Measurements from ENCODE around the gene ARHGEF28. TPM values are rescaled to one million over a fixed set of nuclear protein-coding genes. Genes with fewer than 3 reads are reported as not detected.

Gene ARHGEF28
- total RNA-seq, 1 experiment from 2014 or later: 0.57 TPM

GRCh38 chr5:73958037-73958436 is 332.0 kb downstream of the ARHGEF28 start:
- no peak overlapping the region for H2AFZ ChIP-seq (ENCODE audit: low read length)
- H3T11ph ChIP-seq (ENCODE audit: low read length): no peak overlapping the region

More at GRCh38 chr5:73958037-73958436, 332.0 kb downstream of the ARHGEF28 start:
- DNase-seq: no peak
- H2BK120ac ChIP-seq (ENCODE audit: low read depth, low read length, poor library complexity, severe bottlenecking): no peak overlapping the region
- no peaks in the 10 kb centered on the region for H3K79me1 ChIP-seq (ENCODE audit: insufficient read depth, low read depth, low read length, poor library complexity, severe bottlenecking)
- no peaks in the 10 kb centered on the region for H3K9me3 ChIP-seq (ENCODE audit: control insufficient read depth, low read depth, low read length)
- H2AK5ac ChIP-seq (ENCODE audit: insufficient read length, low read length): no peak overlapping the region
- H3K79me2 ChIP-seq (ENCODE audit: insufficient read depth, low read length): no peaks in the 10 kb centered on the region
- H2BK15ac ChIP-seq (ENCODE audit: low read depth, low read length): no peak overlapping the region
- H4K8ac ChIP-seq (replicated peaks; ENCODE audit: insufficient read length, low read depth, low read length): no peak overlapping the region
- no peak for TF ChIP-seq CTCF (conservative IDR thresholded peaks at IDR 0.05)
- Mint-ChIP-seq H3K4me1 (peaks cover 0 to 3% of the 10 kb centered on the region in 2 experiments; a peak in 2 of 4 replicates), H3K27ac (no peak overlapping the region), H3K36me3 (ENCODE audit: insufficient read depth in 1 of 3, low read depth in 3 of 3) (no peaks in the 10 kb centered on the region), H3K4me3 (no peak overlapping the region), H3K27me3 (ENCODE audit: low read depth) (no peaks in the 10 kb centered on the region), H3K9me3 (no peaks in the 10 kb centered on the region)
- H4K91ac ChIP-seq (ENCODE audit: insufficient read length, low read depth, low read length): no peak overlapping the region
- H3K14ac ChIP-seq (ENCODE audit: insufficient read depth, low read length): no peak overlapping the region
- WGBS (ENCODE audit: extremely low coverage, insufficient read length, low lambda C conversion rate): no CpG with 5 or more reads among the region's 2 CpGs
- H3K27me3 ChIP-seq (ENCODE audit: insufficient read depth, low read length): no peaks in the 10 kb centered on the region
- H2BK5ac ChIP-seq (ENCODE audit: insufficient read length, low read length): no peak overlapping the region
- H3K4me2 ChIP-seq (ENCODE audit: insufficient read depth, insufficient read length, low read length): no peak overlapping the region
- H3K4me1 ChIP-seq (ENCODE audit: insufficient read depth, low read length): no peaks in the 10 kb centered on the region
- H3K23me2 ChIP-seq (ENCODE audit: insufficient read length, low read depth, low read length, poor library complexity, severe bottlenecking): no peaks in the 10 kb centered on the region
- H4K20me1 ChIP-seq (ENCODE audit: control insufficient read depth, insufficient read depth, insufficient read length): no peaks in the 10 kb centered on the region
- no peak overlapping the region for H2BK12ac ChIP-seq (ENCODE audit: insufficient read length, low read depth, low read length)
- no peak overlapping the region for H4K5ac ChIP-seq (ENCODE audit: insufficient read length, low read depth, low read length)
- H2BK20ac ChIP-seq (ENCODE audit: low read depth, low read length, poor library complexity, severe bottlenecking): no peak overlapping the region
- H3K27ac ChIP-seq (ENCODE audit: insufficient read length, low read depth, low read length): no peak overlapping the region
- H3K23ac ChIP-seq (ENCODE audit: insufficient read length, low read depth, low read length): no peak overlapping the region
- no peak overlapping the region for H3K56ac ChIP-seq (ENCODE audit: insufficient read length, low read depth, low read length)
- H3K9ac ChIP-seq (ENCODE audit: extremely low read depth, insufficient read length, low read length): no peak overlapping the region
- no peak overlapping the region for H3K18ac ChIP-seq (ENCODE audit: insufficient read length, low read depth, low read length)
- H3K4ac ChIP-seq (ENCODE audit: low read depth, low read length): no peak overlapping the region
